Measurements from ENCODE around the gene SLC25A21. TPM values are rescaled to one million over a fixed set of nuclear protein-coding genes. Genes with fewer than 3 reads are reported as not detected.

Gene SLC25A21
- total and polyA plus RNA-seq, 2 donors (not counting 1 experiment from before 2014, with no cell fraction given) = 0.50 to 0.62 TPM

DNA sequence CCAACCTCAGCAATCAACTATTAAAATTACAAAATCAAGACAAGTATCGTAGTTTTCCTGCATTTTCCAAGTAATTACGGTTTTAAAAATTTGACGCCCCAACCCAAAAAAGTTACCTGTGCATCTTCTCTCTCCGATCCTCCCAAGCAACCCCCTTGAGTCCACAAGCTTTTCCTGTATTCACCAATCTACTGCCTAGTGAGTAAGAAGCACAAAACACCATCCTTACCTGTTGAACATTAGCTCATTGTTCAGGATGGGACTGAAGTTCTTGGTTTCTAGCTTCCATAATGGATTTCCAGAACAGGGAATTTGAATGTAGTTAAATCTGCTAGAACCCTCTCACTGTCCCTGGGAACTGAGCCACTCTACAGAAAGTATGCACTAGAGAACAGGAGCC lies 348.8 kb downstream of the SLC25A21 start:
- Histone ChIP-seq H3K36me3 (ENCODE audit: control insufficient read depth, insufficient read depth, low read length) (no peaks in the 10 kb centered on the region), H3K27ac (ENCODE audit: insufficient read depth, low read length) (no peak overlapping the region)
- TF ChIP-seq EZH2 (IDR thresholded peaks at IDR 0.05; ENCODE audit: low read length, missing control alignments) = no peak
- TF ChIP-seq, protein P1, sequence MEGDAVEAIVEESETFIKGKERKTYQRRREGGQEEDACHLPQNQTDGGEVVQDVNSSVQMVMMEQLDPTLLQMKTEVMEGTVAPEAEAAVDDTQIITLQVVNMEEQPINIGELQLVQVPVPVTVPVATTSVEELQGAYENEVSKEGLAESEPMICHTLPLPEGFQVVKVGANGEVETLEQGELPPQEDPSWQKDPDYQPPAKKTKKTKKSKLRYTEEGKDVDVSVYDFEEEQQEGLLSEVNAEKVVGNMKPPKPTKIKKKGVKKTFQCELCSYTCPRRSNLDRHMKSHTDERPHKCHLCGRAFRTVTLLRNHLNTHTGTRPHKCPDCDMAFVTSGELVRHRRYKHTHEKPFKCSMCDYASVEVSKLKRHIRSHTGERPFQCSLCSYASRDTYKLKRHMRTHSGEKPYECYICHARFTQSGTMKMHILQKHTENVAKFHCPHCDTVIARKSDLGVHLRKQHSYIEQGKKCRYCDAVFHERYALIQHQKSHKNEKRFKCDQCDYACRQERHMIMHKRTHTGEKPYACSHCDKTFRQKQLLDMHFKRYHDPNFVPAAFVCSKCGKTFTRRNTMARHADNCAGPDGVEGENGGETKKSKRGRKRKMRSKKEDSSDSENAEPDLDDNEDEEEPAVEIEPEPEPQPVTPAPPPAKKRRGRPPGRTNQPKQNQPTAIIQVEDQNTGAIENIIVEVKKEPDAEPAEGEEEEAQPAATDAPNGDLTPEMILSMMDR (conservative IDR thresholded peaks at IDR 0.05 in 1 of 2, IDR thresholded peaks at IDR 0.05 in 1 of 2; ENCODE audit: low read depth in 1 of 2, low read length in 2 of 2) = no peak

DNA sequence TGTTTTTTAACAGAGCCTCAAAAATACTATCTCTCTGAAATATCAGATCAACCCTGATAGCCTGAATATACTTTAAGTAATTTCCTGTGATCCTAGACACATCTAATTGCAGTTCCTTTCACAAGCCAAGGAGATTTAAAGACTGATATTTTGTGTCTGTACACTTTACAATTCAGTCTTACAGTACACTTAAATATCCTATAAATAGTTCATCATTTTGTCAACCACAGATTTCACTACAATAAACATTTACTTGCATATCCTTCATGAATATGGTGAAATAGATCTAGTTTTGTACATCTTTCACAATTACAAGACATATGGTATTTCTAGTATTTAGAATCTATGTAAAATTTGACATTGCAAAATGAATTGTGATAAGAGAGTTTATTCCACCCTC lies 349.7 kb downstream of the SLC25A21 start:
- Histone ChIP-seq H4K20me1 (ENCODE audit: control insufficient read depth, extremely low read depth, insufficient read depth, low read length) (no peaks in the 10 kb centered on the region), H3K36me3 (ENCODE audit: control insufficient read depth, insufficient read depth, low read length) (no peaks in the 10 kb centered on the region), H2AFZ (ENCODE audit: low read length) (no peak overlapping the region), H3K9ac (ENCODE audit: insufficient read depth, low read length) (no peak overlapping the region), H3K27me3 (ENCODE audit: control insufficient read depth, insufficient read depth, low read length) (peaks cover 3% of the 10 kb centered on the region), H3K9me3 (ENCODE audit: control insufficient read depth, insufficient read depth, low read depth, low read length) (no peaks in the 10 kb centered on the region), H3K4me3 (replicated peaks in 1 of 4; ENCODE audit: control extremely low read depth in 1 of 4, insufficient read depth in 1 of 4, low read depth in 3 of 4, low read length in 4 of 4) (no peak overlapping the region), H3K4me1 (ENCODE audit: control insufficient read depth, extremely low read depth, insufficient read depth, low read length) (no peaks in the 10 kb centered on the region), H3K27ac (ENCODE audit: insufficient read depth, low read length) (no peak overlapping the region), H3K79me2 (ENCODE audit: control insufficient read depth, insufficient read depth, low read length) (no peaks in the 10 kb centered on the region), H3K4me2 (ENCODE audit: extremely low read depth, insufficient read depth, low read length) (no peak overlapping the region)
- no peak for DNase-seq (ENCODE audit: low read depth in 2 of 2)
- no peak for TF ChIP-seq EZH2 (IDR thresholded peaks at IDR 0.05; ENCODE audit: low read length, missing control alignments)
- TF ChIP-seq, protein P1 (conservative IDR thresholded peaks at IDR 0.05 in 1 of 2, IDR thresholded peaks at IDR 0.05 in 1 of 2; ENCODE audit: low read depth in 1 of 2, low read length in 2 of 2) = no peak

More for the DNA sequence above, 348.8 kb downstream of the SLC25A21 start:
- H3K9ac ChIP-seq (ENCODE audit: insufficient read depth, low read length) = no peak overlapping the region
- no peak for DNase-seq (ENCODE audit: low read depth in 2 of 2)
- no peaks in the 10 kb centered on the region for H3K9me3 ChIP-seq (ENCODE audit: control insufficient read depth, insufficient read depth, low read depth, low read length)
- H4K20me1 ChIP-seq (ENCODE audit: control insufficient read depth, extremely low read depth, insufficient read depth, low read length) = no peaks in the 10 kb centered on the region
- no peak overlapping the region for H3K4me2 ChIP-seq (ENCODE audit: extremely low read depth, insufficient read depth, low read length)
- H2AFZ ChIP-seq (ENCODE audit: low read length) = no peak overlapping the region
- no peak overlapping the region for H3K4me3 ChIP-seq (replicated peaks in 1 of 4; ENCODE audit: control extremely low read depth in 1 of 4, insufficient read depth in 1 of 4, low read depth in 3 of 4, low read length in 4 of 4)
- no peaks in the 10 kb centered on the region for H3K79me2 ChIP-seq (ENCODE audit: control insufficient read depth, insufficient read depth, low read length)
- H3K27me3 ChIP-seq (ENCODE audit: control insufficient read depth, insufficient read depth, low read length) = peaks cover 3% of the 10 kb centered on the region
- H3K4me1 ChIP-seq (ENCODE audit: control insufficient read depth, extremely low read depth, insufficient read depth, low read length) = no peaks in the 10 kb centered on the region

DNA sequence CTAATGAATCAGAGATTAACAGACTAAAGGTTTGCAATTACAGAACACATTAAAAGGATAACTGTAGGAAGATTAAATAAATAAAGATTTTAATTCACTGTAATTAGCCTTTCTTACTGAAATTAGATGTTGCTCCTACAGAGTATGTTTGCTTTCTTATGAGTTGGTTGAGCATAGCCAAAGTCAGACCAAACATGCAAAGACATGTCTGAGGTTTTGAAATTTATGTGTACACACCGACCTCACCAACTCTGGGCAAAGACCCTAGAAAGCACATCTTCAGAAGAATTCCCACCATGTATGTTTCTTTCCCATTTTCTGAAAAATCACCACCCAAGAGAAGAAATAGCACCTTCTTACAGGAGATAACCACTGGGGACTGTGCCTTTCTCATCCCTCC lies 351.5 kb downstream of the SLC25A21 start:
- H4K20me1 ChIP-seq (ENCODE audit: control insufficient read depth, extremely low read depth, insufficient read depth, low read length) = no peaks in the 10 kb centered on the region
- H3K79me2 ChIP-seq (ENCODE audit: control insufficient read depth, insufficient read depth, low read length) = no peaks in the 10 kb centered on the region
- no peaks in the 10 kb centered on the region for H3K4me1 ChIP-seq (ENCODE audit: control insufficient read depth, extremely low read depth, insufficient read depth, low read length)
- no peak overlapping the region for H3K9ac ChIP-seq (ENCODE audit: insufficient read depth, low read length)
- no peak overlapping the region for H3K4me3 ChIP-seq (replicated peaks in 1 of 4; ENCODE audit: control extremely low read depth in 1 of 4, insufficient read depth in 1 of 4, low read depth in 3 of 4, low read length in 4 of 4)
- TF ChIP-seq EZH2 (IDR thresholded peaks at IDR 0.05; ENCODE audit: low read length, missing control alignments) = no peak
- TF ChIP-seq, protein P1 (conservative IDR thresholded peaks at IDR 0.05 in 1 of 2, IDR thresholded peaks at IDR 0.05 in 1 of 2; ENCODE audit: low read depth in 1 of 2, low read length in 2 of 2) = no peak
- H3K27ac ChIP-seq (ENCODE audit: insufficient read depth, low read length) = no peak overlapping the region
- H3K27me3 ChIP-seq (ENCODE audit: control insufficient read depth, insufficient read depth, low read length) = no peaks in the 10 kb centered on the region
- no peaks in the 10 kb centered on the region for H3K9me3 ChIP-seq (ENCODE audit: control insufficient read depth, insufficient read depth, low read depth, low read length)
- DNase-seq (ENCODE audit: low read depth in 2 of 2) = no peak
- H3K4me2 ChIP-seq (ENCODE audit: extremely low read depth, insufficient read depth, low read length) = no peak overlapping the region
- H3K36me3 ChIP-seq (ENCODE audit: control insufficient read depth, insufficient read depth, low read length) = no peaks in the 10 kb centered on the region
- H2AFZ ChIP-seq (ENCODE audit: low read length) = no peak overlapping the region
